ENCODE data around the gene COASY.

Gene COASY

GRCh38 chr17:42568341-42569111, 6.6 kb downstream of the COASY start:
- no peak for TF ChIP-seq GATA2 (IDR thresholded peaks at IDR 0.05; ENCODE audit: low read depth, low read length)
- no peak for TF ChIP-seq GATA3 (IDR thresholded peaks at IDR 0.05; ENCODE audit: low read depth, low read length)

- TF ChIP-seq GATA2 (IDR thresholded peaks at IDR 0.05; ENCODE audit: low read depth, low read length) (no peak), GATA3 (IDR thresholded peaks at IDR 0.05; ENCODE audit: low read depth, low read length) (no peak)
These were observed 9.7 kb downstream of the COASY start for GRCh38 chr17:42571435-42572225.

- no peak for TF ChIP-seq GATA2 (IDR thresholded peaks at IDR 0.05; ENCODE audit: low read depth, low read length)
- TF ChIP-seq GATA3 (IDR thresholded peaks at IDR 0.05; ENCODE audit: low read depth, low read length), result no peak
These were observed 11.1 kb downstream of the COASY start for GRCh38 chr17:42573095-42573494.

GRCh38 chr17:42574463-42574862, 12.5 kb downstream of the COASY start:
- no peak for TF ChIP-seq GATA2 (IDR thresholded peaks at IDR 0.05; ENCODE audit: low read depth, low read length)
- no peak for TF ChIP-seq GATA3 (IDR thresholded peaks at IDR 0.05; ENCODE audit: low read depth, low read length)

GRCh38 chr17:42577140-42577531, 15.2 kb downstream of the COASY start:
- no peak for TF ChIP-seq GATA3 (IDR thresholded peaks at IDR 0.05; ENCODE audit: low read depth, low read length)
- TF ChIP-seq GATA2 (IDR thresholded peaks at IDR 0.05; ENCODE audit: low read depth, low read length), result no peak

- TF ChIP-seq GATA3 (IDR thresholded peaks at IDR 0.05; ENCODE audit: low read depth, low read length), result no peak
- TF ChIP-seq GATA2 (IDR thresholded peaks at IDR 0.05; ENCODE audit: low read depth, low read length), result no peak
These were observed 15.8 kb downstream of the COASY start, which contains the start of gene PSMC3IP for GRCh38 chr17:42577532-42578281. PSMC3IP (minus strand) TSS chr17:42577729; CDS start chr17:42577686, 43 bp downstream.

GRCh38 chr17:42578282-42578869, 16.4 kb downstream of the COASY start:
- TF ChIP-seq GATA2 (IDR thresholded peaks at IDR 0.05; ENCODE audit: low read depth, low read length) (no peak), GATA3 (IDR thresholded peaks at IDR 0.05; ENCODE audit: low read depth, low read length) (no peak)

- no peak for TF ChIP-seq GATA3 (IDR thresholded peaks at IDR 0.05; ENCODE audit: low read depth, low read length)
- TF ChIP-seq GATA2 (IDR thresholded peaks at IDR 0.05; ENCODE audit: low read depth, low read length), result no peak
These were observed 18.0 kb downstream of the COASY start for GRCh38 chr17:42579794-42580551.

- TF ChIP-seq GATA3 (IDR thresholded peaks at IDR 0.05; ENCODE audit: low read depth, low read length), result no peak
- no peak for TF ChIP-seq GATA2 (IDR thresholded peaks at IDR 0.05; ENCODE audit: low read depth, low read length)
These were observed 19.9 kb downstream of the COASY start for GRCh38 chr17:42581744-42582270.

- TF ChIP-seq GATA3 (IDR thresholded peaks at IDR 0.05; ENCODE audit: low read depth, low read length), result no peak
- no peak for TF ChIP-seq GATA2 (IDR thresholded peaks at IDR 0.05; ENCODE audit: low read depth, low read length)
These were observed 22.9 kb downstream of the COASY start for GRCh38 chr17:42584880-42585279.

GRCh38 chr17:42585353-42585752, 23.4 kb downstream of the COASY start:
- TF ChIP-seq GATA2 (IDR thresholded peaks at IDR 0.05; ENCODE audit: low read depth, low read length), result no peak
- TF ChIP-seq GATA3 (IDR thresholded peaks at IDR 0.05; ENCODE audit: low read depth, low read length), result no peak

GRCh38 chr17:42586514-42587230, 24.7 kb downstream of the COASY start:
- no peak for TF ChIP-seq GATA2 (IDR thresholded peaks at IDR 0.05; ENCODE audit: low read depth, low read length)
- no peak for TF ChIP-seq GATA3 (IDR thresholded peaks at IDR 0.05; ENCODE audit: low read depth, low read length)
